ENCODE results near the gene USP10. TPM values are rescaled to one million over a fixed set of nuclear protein-coding genes. Genes with fewer than 3 reads are reported as not detected.
A peak's percentile ranks its signal among the peaks of the same experiment; 100 is the strongest.

The USP10 gene
- total RNA-seq, 1 donor from 2014 or later = 107 TPM

DNA sequence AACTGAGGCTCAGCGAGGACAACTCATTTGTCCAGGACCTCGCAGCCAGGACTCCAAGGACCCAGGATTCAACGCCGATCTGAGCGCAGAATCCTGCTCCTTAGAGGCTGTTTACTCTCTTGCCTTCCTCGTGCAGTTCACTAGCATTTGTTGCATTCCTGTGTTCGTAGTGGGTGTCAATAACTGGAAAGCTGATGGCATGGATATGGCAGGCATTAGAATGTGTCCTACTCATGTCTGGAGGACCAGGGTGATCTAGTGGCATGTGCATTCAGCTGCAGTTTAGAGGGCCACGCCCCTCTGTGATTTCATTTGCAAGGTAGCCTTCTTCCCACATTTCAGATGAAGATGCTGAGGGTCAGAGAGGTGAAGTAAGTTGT lies 120.5 kb downstream of the USP10 start:
- Histone ChIP-seq H3K36me3 (ENCODE audit: insufficient read depth, low read length) (no peaks in the 10 kb centered on the region), H3K4me1 (ENCODE audit: insufficient read depth, low read length) (peaks cover 14% of the 10 kb centered on the region), H2AFZ (ENCODE audit: low read depth, low read length) (peak overlapping the region; percentile 48), H4K20me1 (ENCODE audit: insufficient read depth, low read length) (peaks cover 18% of the 10 kb centered on the region), H3K9me3 (ENCODE audit: insufficient read depth, low read depth, low read length) (no peaks in the 10 kb centered on the region), H3K4me3 (ENCODE audit: insufficient read depth, low read depth, low read length) (peak overlapping the region; percentile 71), H3K27me3 (ENCODE audit: insufficient read depth, low read length) (peaks cover 2% of the 10 kb centered on the region), H3K27ac (ENCODE audit: low read depth, low read length) (no peak overlapping the region), H3K79me2 (ENCODE audit: insufficient read depth, low read length) (peaks cover 29% of the 10 kb centered on the region), H3K9ac (ENCODE audit: low read length) (peak overlapping the region; percentile 68), H3K4me2 (ENCODE audit: low read length) (peak overlapping the region; percentile 97)
- Mint-ChIP-seq H3K27ac (ENCODE audit: unreplicated experiment) (no peak overlapping the region), H3K36me3 (ENCODE audit: low read depth, unreplicated experiment) (peaks cover 2% of the 10 kb centered on the region), H3K27me3 (ENCODE audit: low read depth, unreplicated experiment) (peaks cover 80% of the 10 kb centered on the region), H3K4me3 (ENCODE audit: unreplicated experiment) (peak overlapping the region; percentile 79), H3K4me1 (ENCODE audit: low read depth, unreplicated experiment) (peaks cover 9% of the 10 kb centered on the region), H3K9me3 (ENCODE audit: unreplicated experiment) (peaks cover 4% of the 10 kb centered on the region)
- FAIRE-seq (peak; percentile 63), DNase-seq (ENCODE audit: low read depth) (no peak)
- TF ChIP-seq, protein P1, sequence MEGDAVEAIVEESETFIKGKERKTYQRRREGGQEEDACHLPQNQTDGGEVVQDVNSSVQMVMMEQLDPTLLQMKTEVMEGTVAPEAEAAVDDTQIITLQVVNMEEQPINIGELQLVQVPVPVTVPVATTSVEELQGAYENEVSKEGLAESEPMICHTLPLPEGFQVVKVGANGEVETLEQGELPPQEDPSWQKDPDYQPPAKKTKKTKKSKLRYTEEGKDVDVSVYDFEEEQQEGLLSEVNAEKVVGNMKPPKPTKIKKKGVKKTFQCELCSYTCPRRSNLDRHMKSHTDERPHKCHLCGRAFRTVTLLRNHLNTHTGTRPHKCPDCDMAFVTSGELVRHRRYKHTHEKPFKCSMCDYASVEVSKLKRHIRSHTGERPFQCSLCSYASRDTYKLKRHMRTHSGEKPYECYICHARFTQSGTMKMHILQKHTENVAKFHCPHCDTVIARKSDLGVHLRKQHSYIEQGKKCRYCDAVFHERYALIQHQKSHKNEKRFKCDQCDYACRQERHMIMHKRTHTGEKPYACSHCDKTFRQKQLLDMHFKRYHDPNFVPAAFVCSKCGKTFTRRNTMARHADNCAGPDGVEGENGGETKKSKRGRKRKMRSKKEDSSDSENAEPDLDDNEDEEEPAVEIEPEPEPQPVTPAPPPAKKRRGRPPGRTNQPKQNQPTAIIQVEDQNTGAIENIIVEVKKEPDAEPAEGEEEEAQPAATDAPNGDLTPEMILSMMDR (IDR thresholded peaks at IDR 0.05; ENCODE audit: insufficient read depth, low read depth, low read length) = no peak
- TF ChIP-seq EZH2 (IDR thresholded peaks at IDR 0.05; ENCODE audit: insufficient read depth, low read length) = no peak

DNA sequence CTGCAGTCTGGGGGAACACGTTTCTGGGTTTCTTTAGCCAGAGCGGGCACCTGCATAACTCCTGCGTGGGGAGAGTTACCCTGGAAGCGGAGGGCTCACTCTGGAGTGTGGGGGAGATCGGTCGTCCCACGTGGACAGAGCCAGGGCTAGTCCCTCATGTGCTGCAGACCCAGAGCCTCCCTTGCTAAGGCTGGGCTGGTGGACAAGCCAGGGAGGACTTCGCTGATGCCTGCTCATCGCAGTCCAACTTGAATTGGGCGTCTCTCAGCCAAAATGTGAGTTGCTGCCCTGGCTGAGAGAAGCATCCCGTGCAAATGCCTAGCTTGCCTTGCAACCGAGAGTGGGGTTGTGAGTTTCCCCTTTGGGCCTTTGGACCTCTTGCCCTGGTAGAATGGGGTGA lies 121.0 kb downstream of the USP10 start:
- peak overlapping the region; percentile 71 for H3K4me3 ChIP-seq (ENCODE audit: insufficient read depth, low read depth, low read length)
- FAIRE-seq = no peak
- peaks cover 29% of the 10 kb centered on the region for H3K79me2 ChIP-seq (ENCODE audit: insufficient read depth, low read length)
- Mint-ChIP-seq H3K27me3 (ENCODE audit: low read depth, unreplicated experiment) (peaks cover 77% of the 10 kb centered on the region), H3K4me3 (ENCODE audit: unreplicated experiment) (peak overlapping the region; percentile 79), H3K9me3 (ENCODE audit: unreplicated experiment) (peaks cover 4% of the 10 kb centered on the region), H3K27ac (ENCODE audit: unreplicated experiment) (no peak overlapping the region), H3K36me3 (ENCODE audit: low read depth, unreplicated experiment) (peaks cover 2% of the 10 kb centered on the region), H3K4me1 (ENCODE audit: low read depth, unreplicated experiment) (peaks cover 9% of the 10 kb centered on the region)
- no peak overlapping the region for H2AFZ ChIP-seq (ENCODE audit: low read depth, low read length)
- H3K4me1 ChIP-seq (ENCODE audit: insufficient read depth, low read length) = peaks cover 14% of the 10 kb centered on the region
- DNase-seq (ENCODE audit: low read depth) = no peak
- peaks cover 2% of the 10 kb centered on the region for H3K27me3 ChIP-seq (ENCODE audit: insufficient read depth, low read length)
- H3K4me2 ChIP-seq (ENCODE audit: low read length) = peak overlapping the region; percentile 97
- peak overlapping the region; percentile 68 for H3K9ac ChIP-seq (ENCODE audit: low read length)
- H4K20me1 ChIP-seq (ENCODE audit: insufficient read depth, low read length) = peaks cover 18% of the 10 kb centered on the region
- TF ChIP-seq, protein P1 (IDR thresholded peaks at IDR 0.05; ENCODE audit: insufficient read depth, low read depth, low read length) = no peak
- no peak for TF ChIP-seq EZH2 (IDR thresholded peaks at IDR 0.05; ENCODE audit: insufficient read depth, low read length)
- H3K27ac ChIP-seq (ENCODE audit: low read depth, low read length) = no peak overlapping the region
- H3K9me3 ChIP-seq (ENCODE audit: insufficient read depth, low read depth, low read length) = no peaks in the 10 kb centered on the region
- H3K36me3 ChIP-seq (ENCODE audit: insufficient read depth, low read length) = no peaks in the 10 kb centered on the region

DNA sequence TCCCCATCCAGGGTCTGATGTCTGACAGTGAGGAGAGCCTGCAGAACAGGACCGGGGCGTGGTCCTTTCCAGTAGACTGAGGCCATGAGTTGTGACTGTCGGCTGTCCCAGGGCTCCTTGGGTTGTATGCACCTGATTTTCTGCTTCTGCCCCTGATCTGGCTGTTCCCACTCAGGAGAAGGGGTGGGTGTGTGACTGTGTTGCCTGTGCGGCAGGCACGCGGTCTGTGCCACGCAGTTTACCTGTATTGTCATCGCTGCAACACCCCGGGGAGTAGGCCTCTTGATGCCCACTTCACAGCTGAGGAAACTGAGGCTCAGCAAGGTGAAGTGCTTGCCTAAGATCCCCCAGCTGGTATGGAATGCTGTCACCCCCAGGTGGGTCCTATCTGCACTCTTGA lies 121.4 kb downstream of the USP10 start:
- no peak overlapping the region for H3K27ac Mint-ChIP-seq (ENCODE audit: unreplicated experiment)
- no peak overlapping the region for H2AFZ ChIP-seq (ENCODE audit: low read depth, low read length)
- peaks cover 18% of the 10 kb centered on the region for H4K20me1 ChIP-seq (ENCODE audit: insufficient read depth, low read length)
- peak overlapping the region; percentile 71 for H3K4me3 ChIP-seq (ENCODE audit: insufficient read depth, low read depth, low read length)
- peak overlapping the region; percentile 97 for H3K4me2 ChIP-seq (ENCODE audit: low read length)
- H3K4me1 ChIP-seq (ENCODE audit: insufficient read depth, low read length) = peaks cover 14% of the 10 kb centered on the region
- H3K36me3 Mint-ChIP-seq (ENCODE audit: low read depth, unreplicated experiment) = peaks cover 2% of the 10 kb centered on the region
- FAIRE-seq = no peak
- no peaks in the 10 kb centered on the region for H3K9me3 ChIP-seq (ENCODE audit: insufficient read depth, low read depth, low read length)
- H3K9ac ChIP-seq (ENCODE audit: low read length) = peak overlapping the region; percentile 68
- TF ChIP-seq EZH2 (IDR thresholded peaks at IDR 0.05; ENCODE audit: insufficient read depth, low read length) = no peak
- TF ChIP-seq, protein P1 (IDR thresholded peaks at IDR 0.05; ENCODE audit: insufficient read depth, low read depth, low read length) = no peak
- H3K27me3 ChIP-seq (ENCODE audit: insufficient read depth, low read length) = peaks cover 2% of the 10 kb centered on the region
- H3K4me3 Mint-ChIP-seq (ENCODE audit: unreplicated experiment) = no peak overlapping the region
- H3K79me2 ChIP-seq (ENCODE audit: insufficient read depth, low read length) = peaks cover 29% of the 10 kb centered on the region
- H3K27me3 Mint-ChIP-seq (ENCODE audit: low read depth, unreplicated experiment) = peaks cover 74% of the 10 kb centered on the region
- no peaks in the 10 kb centered on the region for H3K36me3 ChIP-seq (ENCODE audit: insufficient read depth, low read length)
- peaks cover 9% of the 10 kb centered on the region for H3K4me1 Mint-ChIP-seq (ENCODE audit: low read depth, unreplicated experiment)
- DNase-seq (ENCODE audit: low read depth) = no peak
- peaks cover 4% of the 10 kb centered on the region for H3K9me3 Mint-ChIP-seq (ENCODE audit: unreplicated experiment)
- no peak overlapping the region for H3K27ac ChIP-seq (ENCODE audit: low read depth, low read length)
